GM21576 (cell line): ENCODE data around the gene MYMK.

Source experiments
- ATAC-seq: cut with Tn5 transposase; IDR thresholded peaks from one replicate; pipeline ENCODE4 v1.9.1; 2021; ENCODE audit warnings: mild to moderate bottlenecking, moderate library complexity; ENCODE audit not compliant: unreplicated experiment

Gene MYMK

GRCh38 chr9:133489253-133490190 lies 35.2 kb downstream of the MYMK start:
- no peak for ATAC-seq

GRCh38 chr9:133488686-133489252 lies 36.0 kb downstream of the MYMK start:
- no peak for ATAC-seq

GRCh38 chr9:133487331-133487725 lies 37.4 kb downstream of the MYMK start:
- ATAC-seq = no peak

- ATAC-seq = no peak
Observed at GRCh38 chr9:133485531-133486260, 39.1 kb downstream of the MYMK start.

GRCh38 chr9:133484671-133485437 lies 39.9 kb downstream of the MYMK start:
- ATAC-seq = no peak

GRCh38 chr9:133483611-133484010 lies 41.1 kb downstream of the MYMK start:
- ATAC-seq = no peak

- ATAC-seq = peak; percentile 90
Observed at GRCh38 chr9:133478851-133479711, 45.7 kb downstream of the MYMK start, which contains the start of gene SLC2A6. Gene SLC2A6, minus strand, starts transcription at chr9:133479099. Its CDS starts 40 bp downstream, at chr9:133479059.

GRCh38 chr9:133477992-133478850 lies 46.5 kb downstream of the MYMK start:
- ATAC-seq = peak; percentile 33

GRCh38 chr9:133477461-133477860 lies 47.3 kb downstream of the MYMK start:
- no peak for ATAC-seq

- no peak for ATAC-seq
Observed at GRCh38 chr9:133476941-133477340, 47.8 kb downstream of the MYMK start.

- no peak for ATAC-seq
Observed at GRCh38 chr9:133476036-133476931, 48.5 kb downstream of the MYMK start.

- no peak for ATAC-seq
Observed at GRCh38 chr9:133475292-133476012, 49.3 kb downstream of the MYMK start.

GRCh38 chr9:133474853-133475252 lies 49.9 kb downstream of the MYMK start:
- ATAC-seq = no peak

- ATAC-seq = no peak
Observed at GRCh38 chr9:133474215-133474614, 50.5 kb downstream of the MYMK start.

GRCh38 chr9:133473743-133474142 lies 51.0 kb downstream of the MYMK start:
- ATAC-seq = no peak

- ATAC-seq = no peak
Observed at GRCh38 chr9:133472753-133473378, 51.9 kb downstream of the MYMK start.

GRCh38 chr9:133472277-133472645 lies 52.5 kb downstream of the MYMK start:
- no peak for ATAC-seq
